PC-3 (cell line): Measurements from ENCODE around the gene DNPEP. TPM values are rescaled to one million over a fixed set of nuclear protein-coding genes. Genes with fewer than 3 reads are reported as not detected.
"Not testable (repeated sequence)": the region's sequence is repeated elsewhere in the genome, so short reads cannot be mapped to it uniquely, and the experiment has no call there.

ENCODE experiments used
- ATAC-seq: fragments of 200-7000 bp; cut with Tn5 transposase; 2 replicates; pipeline ENCODE4 v1.9.1; 2020; ENCODE audit warnings: mild to moderate bottlenecking, moderate library complexity
- BruUV-seq: library from RNA; stranded (reverse); fragments of 400-500 nt; replicated peaks from 2 replicates; lab custom pipeline; 2021; lab: Mats Ljungman, UMichigan
- CTCF ChIA-PET: fragments of 300-600 bp; sonication (Branson Sonifier 250); formaldehyde crosslinking; loops from one replicate; lab custom pipeline; 2022; ENCODE audit warnings: antibody characterized with exemption; lab: Charles Lee
- POLR2A ChIA-PET: fragments of 300-600 bp; sonication (Branson Sonifier 250); formaldehyde crosslinking; loops from one replicate; lab custom pipeline; 2022; ENCODE audit warnings: antibody characterized with exemption; ENCODE audit not compliant: unreplicated experiment; lab: Charles Lee
- DNase-seq: peaks from one replicate; pipeline ENCODE4 v3.0.0-alpha.2; 2015
- H2AFZ ChIP-seq: fragments of 300-600 bp; sonication (generic); 2 replicates; pipeline ENCODE4 v1.6.0; 2016; ENCODE audit warnings: antibody characterized with exemption, low read length
- H3F3A ChIP-seq: fragments of 300-600 bp; sonication (generic); one replicate; pipeline ENCODE4 v1.6.0; 2017; ENCODE audit warnings: antibody characterized with exemption, low read length, control low read depth, mild to moderate bottlenecking; ENCODE audit not compliant: unreplicated experiment
- H3K27ac ChIP-seq: fragments of 300-600 bp; sonication (generic); 2 replicates; pipeline ENCODE4 v1.5.1; 2016; ENCODE audit warnings: mild to moderate bottlenecking, low read length
- H3K27me3 ChIP-seq: fragments of 300-600 bp; sonication (generic); 2 replicates; pipeline ENCODE4 v1.6.1; 2016; ENCODE audit warnings: low read length, mixed read lengths
- H3K36me3 ChIP-seq: fragments of 300-600 bp; sonication (generic); 2 replicates; pipeline ENCODE4 v1.6.1; 2016; ENCODE audit warnings: low read depth, mixed run types, low read length, mixed read lengths
- H3K4me1 ChIP-seq: fragments of 300-600 bp; sonication (generic); 2 replicates; pipeline ENCODE4 v1.5.1; 2016; ENCODE audit warnings: low read length; ENCODE audit not compliant: insufficient read depth
- H3K4me2 ChIP-seq: fragments of 300-600 bp; sonication (generic); 2 replicates; pipeline ENCODE4 v1.6.0; 2016; ENCODE audit warnings: low read length
- H3K4me3 ChIP-seq: fragments of 300-600 bp; sonication (generic); 2 replicates; pipeline ENCODE4 v1.5.1; 2016; ENCODE audit warnings: mild to moderate bottlenecking, low read length, mixed read lengths
- H3K79me2 ChIP-seq: fragments of 300-600 bp; sonication (generic); 2 replicates; pipeline ENCODE4 v1.6.1; 2017; ENCODE audit warnings: low read length, mixed read lengths
- H3K9ac ChIP-seq: fragments of 300-600 bp; sonication (generic); 2 replicates; pipeline ENCODE4 v1.6.0; 2016; ENCODE audit warnings: mild to moderate bottlenecking, low read length
- H3K9me2 ChIP-seq: fragments of 300-600 bp; sonication (generic); replicated peaks from 2 replicates; pipeline ENCODE4 v1.6.1; 2016; ENCODE audit warnings: mixed run types, low read length, mixed read lengths
- H3K9me3 ChIP-seq: fragments of 300-600 bp; sonication (generic); 2 replicates; pipeline ENCODE4 v1.6.1; 2016; ENCODE audit warnings: low read length, mixed read lengths
- H4K20me1 ChIP-seq: fragments of 300-600 bp; sonication (generic); 2 replicates; pipeline ENCODE4 v1.6.1; 2016; ENCODE audit warnings: low read length, mixed read lengths
- EZH2 ChIP-seq: fragments of 300-600 bp; sonication (generic); IDR thresholded peaks from one replicate; pipeline ENCODE4 v1.6.1; 2017; ENCODE audit warnings: antibody characterized with exemption, mild to moderate bottlenecking, low read length; ENCODE audit not compliant: unreplicated experiment
- EZH2phosphoT487 ChIP-seq: fragments of 300-600 bp; sonication (generic); IDR thresholded peaks from 2 replicates; pipeline ENCODE4 v1.6.1; 2018; ENCODE audit warnings: mild to moderate bottlenecking, antibody characterized with exemption, low read length, borderline replicate concordance
- intact Hi-C: fragments of 100-400 bp; cut with micrococcal nuclease; formaldehyde crosslinking; loops from 2 replicates; pipeline ENCODE4 v1.9.0; 2023
- total RNA-seq: library from RNA; depleted of rRNA; stranded (reverse); fragments of >200 nt; gene quantifications from 2 replicates; pipeline ENCODE4 v1.2.3, GENCODE V29; 2014
- TF ChIP-seq, protein P1 (sequence below): fragments of 300-600 bp; sonication (generic); conservative IDR thresholded peaks from 2 replicates; pipeline ENCODE4 v1.5.1; 2017; ENCODE audit warnings: antibody characterized with exemption, low read depth, mild to moderate bottlenecking, low read length

The DNPEP gene
- total RNA-seq, 1 experiment from 2014 or later, result 114 TPM

DNA sequence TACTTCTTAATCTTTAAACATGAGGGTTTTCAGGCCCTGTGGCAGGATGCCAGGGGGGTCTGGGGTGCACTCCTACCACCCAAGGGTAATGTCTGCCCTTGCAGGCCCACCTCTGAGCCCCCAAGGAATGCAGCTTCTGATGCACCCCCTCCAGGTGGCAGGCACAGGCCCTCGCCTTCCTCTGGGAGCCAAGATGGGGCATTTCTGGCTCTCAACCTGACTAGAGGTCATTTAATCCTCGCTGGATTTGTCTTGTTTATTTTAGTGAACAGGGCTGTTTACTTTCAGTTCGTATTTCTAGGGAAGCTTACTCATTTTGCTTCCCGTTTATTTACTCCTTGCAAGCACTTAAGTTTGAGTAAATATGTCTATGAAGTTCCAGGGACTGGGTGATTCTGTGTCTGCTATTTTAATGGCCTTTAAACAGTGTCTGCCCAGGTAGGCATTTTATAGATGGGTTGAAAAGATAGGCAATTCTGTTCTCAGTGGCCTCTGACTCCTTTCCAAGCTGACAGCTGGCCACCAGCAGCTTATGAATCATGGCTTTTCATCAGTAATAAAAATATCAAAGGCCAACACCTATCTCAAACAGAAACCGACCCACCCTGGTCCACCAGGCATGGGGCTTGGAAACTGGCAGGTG, 11.1 kb upstream of the DNPEP start:
- Histone ChIP-seq H3K79me2 (no peaks in the 10 kb centered on the region), H2AFZ (no peak overlapping the region), H4K20me1 (no peaks in the 10 kb centered on the region), H3K9ac (peak overlapping the region; percentile 31; the same call in 1 of the 2 replicates), H3K4me3 (peak overlapping the region; percentile 37; the same call in 1 of the 2 replicates), H3K9me2 (no peaks in the 10 kb centered on the region), H3K27ac (peak overlapping the region; percentile 85), H3K4me1 (peaks cover 42% of the 10 kb centered on the region), H3K36me3 (no peaks in the 10 kb centered on the region), H3K9me3 (no peaks in the 10 kb centered on the region), H3K4me2 (peak overlapping the region; percentile 83), H3F3A (peaks cover 7% of the 10 kb centered on the region), H3K27me3 (no peaks in the 10 kb centered on the region)
- peak; percentile 88 for DNase-seq
- POLR2A ChIA-PET, result interaction anchor here (0.6 kb wide), 1 partner anchor 37 kb away, joined by 4 read pairs; no protein-coding TSS in a partner anchor
- intact Hi-C loops, result no loop called here
- BruUV-seq, result no TSS peak
- ATAC-seq, result peak; percentile 89
- TF ChIP-seq EZH2, result no peak
- TF ChIP-seq, protein P1, sequence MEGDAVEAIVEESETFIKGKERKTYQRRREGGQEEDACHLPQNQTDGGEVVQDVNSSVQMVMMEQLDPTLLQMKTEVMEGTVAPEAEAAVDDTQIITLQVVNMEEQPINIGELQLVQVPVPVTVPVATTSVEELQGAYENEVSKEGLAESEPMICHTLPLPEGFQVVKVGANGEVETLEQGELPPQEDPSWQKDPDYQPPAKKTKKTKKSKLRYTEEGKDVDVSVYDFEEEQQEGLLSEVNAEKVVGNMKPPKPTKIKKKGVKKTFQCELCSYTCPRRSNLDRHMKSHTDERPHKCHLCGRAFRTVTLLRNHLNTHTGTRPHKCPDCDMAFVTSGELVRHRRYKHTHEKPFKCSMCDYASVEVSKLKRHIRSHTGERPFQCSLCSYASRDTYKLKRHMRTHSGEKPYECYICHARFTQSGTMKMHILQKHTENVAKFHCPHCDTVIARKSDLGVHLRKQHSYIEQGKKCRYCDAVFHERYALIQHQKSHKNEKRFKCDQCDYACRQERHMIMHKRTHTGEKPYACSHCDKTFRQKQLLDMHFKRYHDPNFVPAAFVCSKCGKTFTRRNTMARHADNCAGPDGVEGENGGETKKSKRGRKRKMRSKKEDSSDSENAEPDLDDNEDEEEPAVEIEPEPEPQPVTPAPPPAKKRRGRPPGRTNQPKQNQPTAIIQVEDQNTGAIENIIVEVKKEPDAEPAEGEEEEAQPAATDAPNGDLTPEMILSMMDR, result no peak
- no peak for TF ChIP-seq EZH2phosphoT487
- CTCF ChIA-PET, result interaction anchor here (0.7 to 1.4 kb wide), 4 partner anchors 11 to 131 kb away, joined by 3 to 13 read pairs (median 8); partner anchors contain the start of gene DNPEP

DNA sequence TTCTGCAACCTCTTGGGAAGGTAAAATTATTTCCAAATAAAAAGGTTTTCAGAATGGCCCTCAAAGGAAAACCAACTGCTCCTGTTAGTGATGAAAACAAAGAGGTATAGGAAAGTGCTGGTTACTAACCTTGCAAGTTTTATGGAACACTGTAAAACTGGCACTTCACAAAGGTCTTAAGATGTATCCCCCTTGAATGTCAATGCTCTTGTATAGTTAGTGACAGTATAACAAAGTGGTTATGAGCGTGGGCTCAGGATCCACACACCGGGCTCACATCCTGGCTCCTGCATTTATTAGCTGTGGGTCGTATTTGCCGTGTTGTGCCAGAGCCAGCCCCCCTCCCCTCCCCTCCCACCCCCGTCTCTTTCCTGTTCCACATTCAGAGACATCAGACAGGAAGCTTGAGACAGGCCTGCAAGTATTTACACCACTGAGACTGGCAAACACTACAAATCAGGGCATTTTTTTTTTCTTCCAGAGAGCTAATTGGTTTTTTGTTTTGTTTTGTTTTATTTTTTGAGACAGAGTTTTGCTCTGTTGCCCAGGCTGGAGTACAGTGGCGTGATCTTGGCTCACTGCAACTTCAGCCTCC, 9.2 kb upstream of the DNPEP start:
- intact Hi-C loops, result no loop called here
- Histone ChIP-seq H2AFZ (no peak overlapping the region), H3K9me2 (no peaks in the 10 kb centered on the region), H3K9me3 (no peaks in the 10 kb centered on the region), H3K4me3 (no peak overlapping the region), H3K79me2 (no peaks in the 10 kb centered on the region), H4K20me1 (no peaks in the 10 kb centered on the region), H3F3A (peaks cover 7% of the 10 kb centered on the region), H3K4me1 (peaks cover 36% of the 10 kb centered on the region), H3K27me3 (no peaks in the 10 kb centered on the region), H3K36me3 (no peaks in the 10 kb centered on the region), H3K4me2 (no peak overlapping the region), H3K9ac (no peak overlapping the region), H3K27ac (no peak overlapping the region)
- ChIA-PET CTCF (no interaction called here), POLR2A (no interaction called here)
- DNase-seq, result no peak
- no peak; the same call in 1 of the 2 replicates for ATAC-seq
- BruUV-seq, result no TSS peak
- TF ChIP-seq EZH2phosphoT487 (no peak), EZH2 (no peak)
- TF ChIP-seq, protein P1, result no peak

DNA sequence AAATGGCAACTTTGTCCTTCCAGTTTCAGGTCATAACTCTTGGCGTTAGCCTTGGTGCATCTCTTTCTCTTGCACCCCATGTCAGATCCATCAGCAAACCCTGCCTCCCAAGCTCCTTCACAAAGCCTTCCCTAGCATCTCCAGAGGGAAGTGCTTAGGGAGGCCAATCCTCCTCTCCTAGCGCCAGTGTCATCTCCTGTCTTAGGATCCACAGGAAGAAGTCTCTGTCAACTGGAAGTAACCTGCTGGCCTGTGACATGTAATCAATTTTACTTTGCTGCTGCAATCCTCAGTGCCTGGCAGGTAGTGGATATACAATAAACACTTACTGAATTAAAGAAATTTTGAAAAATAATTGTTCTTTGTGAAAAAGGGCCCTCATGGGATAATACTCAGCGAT, 7.9 kb upstream of the DNPEP start:
- CTCF ChIA-PET, result no interaction called here

DNA sequence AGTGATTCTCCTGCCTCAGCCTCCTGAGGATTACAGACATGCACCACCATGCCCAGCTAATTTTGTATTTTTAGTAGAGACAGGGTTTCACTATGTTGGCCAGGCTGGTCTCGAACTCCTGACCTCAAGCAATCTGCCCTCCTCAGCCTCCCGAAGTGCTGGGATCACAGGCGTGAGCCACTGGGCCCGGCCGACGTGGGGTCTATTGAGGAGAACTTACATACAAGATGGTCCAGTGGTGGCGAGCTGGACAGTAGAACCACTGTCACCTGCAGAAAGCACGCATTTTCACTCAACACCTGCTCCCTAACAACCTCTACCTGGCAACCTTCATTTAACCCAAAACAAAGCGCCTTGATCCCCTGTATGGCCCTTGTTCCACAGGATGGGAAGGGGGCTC, 7.3 kb upstream of the DNPEP start:
- H3K79me2 ChIP-seq, H2AFZ ChIP-seq, H3K27me3 ChIP-seq, H3F3A ChIP-seq, H3K27ac ChIP-seq, ATAC-seq, H3K9me3 ChIP-seq, H3K9me2 ChIP-seq, H3K4me2 ChIP-seq, H3K36me3 ChIP-seq, BruUV-seq, CTCF ChIA-PET, DNase-seq, intact Hi-C loops, POLR2A ChIA-PET, H4K20me1 ChIP-seq, H3K4me3 ChIP-seq, H3K9ac ChIP-seq: not testable (repeated sequence)
- peaks cover 28% of the 10 kb centered on the region for H3K4me1 ChIP-seq

More for the DNA sequence above, 7.9 kb upstream of the DNPEP start:
- no TSS peak for BruUV-seq
- POLR2A ChIA-PET, result no interaction called here
- TF ChIP-seq, protein P1, result no peak
- Histone ChIP-seq H2AFZ (no peak overlapping the region), H3K4me2 (no peak overlapping the region), H3K4me3 (no peak overlapping the region), H3K36me3 (no peaks in the 10 kb centered on the region), H3K27ac (no peak overlapping the region), H3K9me3 (no peaks in the 10 kb centered on the region), H3K4me1 (peaks cover 33% of the 10 kb centered on the region), H3F3A (peaks cover 7% of the 10 kb centered on the region), H3K79me2 (no peaks in the 10 kb centered on the region), H4K20me1 (no peaks in the 10 kb centered on the region), H3K27me3 (no peaks in the 10 kb centered on the region), H3K9ac (no peak overlapping the region), H3K9me2 (no peaks in the 10 kb centered on the region)
- ATAC-seq (no peak), DNase-seq (no peak)
- intact Hi-C loops, result no loop called here
